Endothelial cell of umbilical vein (primary cell): ENCODE results near the gene TNS4. TPM values are rescaled to one million over a fixed set of nuclear protein-coding genes. Genes with fewer than 3 reads are reported as not detected.

Experiments used
- BruUV-seq: library from RNA; stranded (reverse); fragments of 400-500 nt; replicated peaks from 2 replicates; lab custom pipeline; 2021; lab: Mats Ljungman, UMichigan
- CTCF ChIA-PET: fragments of 300-600, 350-600 bp; sonication (Branson Sonifier 250); formaldehyde crosslinking; loops from one replicate; lab custom pipeline; 2021; ENCODE audit warnings: antibody characterized with exemption, inconsistent platforms; lab: Charles Lee
- POLR2A ChIA-PET: fragments of 300-600, 350-600 bp; sonication (Branson Sonifier 250); formaldehyde crosslinking; loops from one replicate; lab custom pipeline; 2021; ENCODE audit warnings: antibody characterized with exemption, inconsistent platforms; lab: Charles Lee
- DNase-seq: peaks from one replicate; pipeline ENCODE4 v3.0.0-alpha.2; 2011; ENCODE audit warnings: low read depth, low spot score
- FAIRE-seq: peaks from 2 replicates; lab custom pipeline; 2011; peaks lifted over from hg19 to GRCh38; lab: Jason Lieb, UNC
- H2AFZ ChIP-seq: 2 replicates; pipeline ENCODE4 v1.6.0; 2012; ENCODE audit warnings: low read depth, low read length, control low read depth, inconsistent platforms
- H3K27ac ChIP-seq: 2 replicates; pipeline ENCODE4 v1.5.1; 2011; ENCODE audit warnings: low read depth, mild to moderate bottlenecking, control low read depth, low read length, moderate library complexity; ENCODE audit not compliant: insufficient read depth
- H3K27me3 ChIP-seq, 2 experiments: 2 replicates each; pipeline versions ENCODE4 v1.6.0 to v1.6.1; 2011; ENCODE audit warnings: low read length in 2 of 2, mixed read lengths in 1 of 2; ENCODE audit not compliant: control insufficient read depth in 2 of 2, insufficient read depth in 2 of 2
- H3K36me3 ChIP-seq, 2 experiments: 2 replicates in 1 of 2; 3 replicates in 1 of 2; pipeline ENCODE4 v1.5.1; 2011; ENCODE audit warnings: low read length in 2 of 2, mild to moderate bottlenecking in 1 of 2, moderate library complexity in 1 of 2; ENCODE audit not compliant: control insufficient read depth in 2 of 2, insufficient read depth in 2 of 2; ENCODE audit errors: extremely low read depth in 1 of 2
- H3K4me1 ChIP-seq: 3 replicates; pipeline ENCODE4 v1.5.1; 2011; ENCODE audit warnings: mild to moderate bottlenecking, low read length; ENCODE audit not compliant: control insufficient read depth, insufficient read depth; ENCODE audit errors: extremely low read depth
- H3K4me2 ChIP-seq: 2 replicates; pipeline ENCODE4 v1.6.1; 2011; ENCODE audit warnings: low read length, control low read depth, mixed read lengths; ENCODE audit not compliant: insufficient read depth
- H3K4me3 ChIP-seq, 3 experiments: fragments of 200-600 bp in 1 of 3; sonication (generic), shearing (Covaris generic) in 1 of 3; replicated peaks in 1 of 3; 2 replicates each; pipeline ENCODE4 v1.5.1; 2011 to 2016; ENCODE audit warnings: control low read depth in 3 of 3, low read length in 3 of 3, mild to moderate bottlenecking in 2 of 3, inconsistent platforms in 1 of 3, low read depth in 1 of 3, moderate library complexity in 1 of 3; ENCODE audit not compliant: insufficient read depth in 1 of 3
- H3K79me2 ChIP-seq: 2 replicates; pipeline ENCODE4 v1.6.0; 2012; ENCODE audit warnings: low read length, inconsistent platforms; ENCODE audit not compliant: control insufficient read depth, insufficient read depth
- H3K9ac ChIP-seq: replicated peaks from 2 replicates; pipeline ENCODE3; 2011; ENCODE audit warnings: low read length, control low read depth; ENCODE audit not compliant: insufficient read depth; ENCODE audit errors: extremely low read depth
- H3K9me1 ChIP-seq: replicated peaks from 3 replicates; pipeline ENCODE4 v1.6.0; 2011; ENCODE audit warnings: mild to moderate bottlenecking, low read length; ENCODE audit not compliant: control insufficient read depth, insufficient read depth; ENCODE audit errors: extremely low read depth
- H3K9me3 ChIP-seq: replicated peaks from 2 replicates; pipeline ENCODE4 v1.5.1; 2012; ENCODE audit warnings: low read length, inconsistent platforms; ENCODE audit not compliant: control insufficient read depth, insufficient read depth
- H4K20me1 ChIP-seq: replicated peaks from 2 replicates; pipeline ENCODE3; 2011; ENCODE audit warnings: mild to moderate bottlenecking, low read length; ENCODE audit not compliant: control insufficient read depth, insufficient read depth; ENCODE audit errors: extremely low read depth
- EZH2 ChIP-seq: IDR thresholded peaks from 2 replicates; pipeline ENCODE4 v1.6.1; 2012; ENCODE audit warnings: borderline replicate concordance, low read depth, mild to moderate bottlenecking, moderate library complexity, low read length, inconsistent platforms; ENCODE audit not compliant: severe bottlenecking
- FOS ChIP-seq: IDR thresholded peaks from 2 replicates; pipeline ENCODE4 v1.6.1; 2011; ENCODE audit warnings: mild to moderate bottlenecking, low read length, moderate library complexity, borderline replicate concordance; ENCODE audit not compliant: insufficient read depth
- JUN ChIP-seq: IDR thresholded peaks from 2 replicates; pipeline ENCODE4 v1.6.1; 2011; ENCODE audit warnings: borderline replicate concordance, low read depth; ENCODE audit not compliant: insufficient read length, insufficient read depth
- MYC ChIP-seq: IDR thresholded peaks from one replicate; pipeline ENCODE4 v1.6.1; 2011; ENCODE audit warnings: mild to moderate bottlenecking, low read depth, low read length
- POLR2AphosphoS5 ChIP-seq: IDR thresholded peaks from 2 replicates; pipeline ENCODE4 v1.6.1; 2012; ENCODE audit warnings: low read depth, mild to moderate bottlenecking, control low read depth, low read length, moderate library complexity; ENCODE audit not compliant: insufficient read depth
- dilution Hi-C: fragments of 300-500 bp; cut with MboI; formaldehyde crosslinking; loops from one replicate; pipeline ENCODE4 v1.15.0; 2019; ENCODE audit warnings: low sequenced_read_pairs; ENCODE audit not compliant: extremely low pct_ligation_motif_present
- intact Hi-C: fragments of 100-400 bp; cut with micrococcal nuclease; formaldehyde crosslinking; loops from one replicate; pipeline ENCODE4 v1.10.0; 2022
- polyA plus RNA-seq, 4 experiments: library from polyadenylated mRNA; depleted of rRNA in 3 of 4; stranded (reverse) in 3 of 4; unstranded in 1 of 4; fragments of >200 nt; gene quantifications; 2 replicates each; pipeline versions ENCODE4 v1.2.1 to v1.2.3, GENCODE V29; 2011 to 2012; ENCODE audit warnings: missing spikeins in 1 of 4
- total RNA-seq: library from RNA; stranded (reverse); gene quantifications from 2 replicates; pipeline ENCODE4 v1.2.3, GENCODE V29; 2021
- TF ChIP-seq, protein P1 (sequence below): IDR thresholded peaks from 2 replicates; pipeline ENCODE4 v1.6.1; 2011; ENCODE audit not compliant: insufficient read depth, insufficient read length
- TF ChIP-seq, protein P2 (sequence below), 2 donors: IDR thresholded peaks; 1 replicate in 1 of 2; 2 replicates in 1 of 2; pipeline ENCODE4 v1.5.1; 2011; ENCODE audit warnings: low read length in 2 of 2, mild to moderate bottlenecking in 2 of 2, moderate library complexity in 2 of 2, control low read depth in 1 of 2, inconsistent platforms in 1 of 2, low read depth in 1 of 2; ENCODE audit not compliant: insufficient read depth in 1 of 2; ENCODE audit errors: extremely low read depth in 1 of 2

Gene TNS4
- total and polyA plus RNA-seq, 2 donors (not counting 3 experiments of a cell fraction or from before 2014, with no cell fraction given) = not detected

DNA sequence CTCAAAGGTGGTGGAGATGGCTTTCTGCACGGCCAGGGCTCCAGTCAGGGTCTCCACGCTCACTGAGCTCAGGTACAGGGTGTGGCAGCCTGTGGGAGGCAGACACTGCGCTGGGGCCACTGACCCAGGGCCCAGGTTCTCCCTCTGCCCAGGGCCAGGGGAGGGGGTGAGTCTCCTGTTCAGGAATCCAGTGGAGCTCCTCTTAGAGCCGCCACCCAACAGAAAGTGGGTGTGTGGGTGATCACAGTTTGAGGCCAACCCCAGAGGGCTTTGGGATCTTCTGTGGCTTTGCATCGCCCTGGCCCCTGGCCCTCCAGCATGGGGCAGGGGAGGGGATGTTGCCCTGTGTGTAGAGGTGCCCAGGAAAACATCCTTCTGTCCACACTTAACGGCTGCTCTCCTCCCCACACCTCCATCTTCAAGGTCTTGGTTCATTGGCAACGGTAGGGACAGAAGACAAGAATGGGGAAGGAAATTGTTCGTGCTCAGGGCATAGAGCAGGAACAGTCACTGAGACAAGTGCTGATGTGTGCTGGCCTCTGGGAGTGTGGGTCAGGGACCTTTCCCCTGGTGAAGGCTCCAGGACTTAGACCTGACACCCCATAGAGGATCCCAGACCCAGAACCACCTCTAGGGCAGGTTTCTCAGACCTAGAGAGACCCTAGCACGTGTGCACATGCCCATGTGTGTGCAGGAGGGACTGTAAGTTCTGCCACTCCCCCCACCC is 21.5 kb downstream of the TNS4 start:
- Histone ChIP-seq H4K20me1 (no peaks in the 10 kb centered on the region), H2AFZ (no peak overlapping the region), H3K9me1 (no peaks in the 10 kb centered on the region), H3K9me3 (no peaks in the 10 kb centered on the region), H3K4me2 (no peak overlapping the region), H3K9ac (no peak overlapping the region), H3K4me3 (no peak overlapping the region), H3K27ac (no peak overlapping the region), H3K27me3 (peaks cover 0 to 2% of the 10 kb centered on the region in 2 experiments), H3K4me1 (no peaks in the 10 kb centered on the region), H3K36me3 (no peaks in the 10 kb centered on the region), H3K79me2 (no peaks in the 10 kb centered on the region)
- intact Hi-C loops (no loop called here), dilution Hi-C loops (no loop called here)
- no peak for DNase-seq
- ChIA-PET CTCF (interaction anchor here (9.5 kb wide), 1 partner anchor 54 kb away, joined by 148 read pairs; no protein-coding TSS in a partner anchor), POLR2A (no interaction called here)
- no TSS peak for BruUV-seq
- TF ChIP-seq POLR2AphosphoS5 = no peak
- no peak for TF ChIP-seq MYC
- TF ChIP-seq JUN = no peak
- TF ChIP-seq FOS = no peak
- FAIRE-seq = no peak

DNA sequence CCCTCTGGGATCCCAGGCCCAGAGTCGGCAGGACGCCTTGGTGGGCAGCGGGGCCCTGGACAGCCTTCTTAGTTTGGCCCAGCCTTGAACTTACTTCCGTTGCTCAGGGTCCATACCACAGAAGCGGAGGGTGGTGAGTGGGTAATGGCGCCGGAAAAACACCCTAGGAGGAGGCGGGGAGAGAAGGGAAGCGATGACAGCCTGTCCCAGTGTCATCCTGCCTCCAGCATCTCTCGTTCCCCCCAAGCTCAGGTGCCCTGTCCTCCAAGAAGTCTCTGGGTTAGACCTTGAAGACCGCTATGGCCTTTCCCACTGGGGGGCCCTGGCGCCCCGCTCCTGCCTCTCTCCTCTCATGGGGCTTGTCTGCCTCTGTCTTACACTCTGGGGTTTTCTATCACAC is 22.9 kb downstream of the TNS4 start:
- Histone ChIP-seq H3K4me2 (no peak overlapping the region), H3K36me3 (no peaks in the 10 kb centered on the region), H3K27me3 (peaks cover 0 to 2% of the 10 kb centered on the region in 2 experiments), H2AFZ (no peak overlapping the region), H3K79me2 (no peaks in the 10 kb centered on the region), H3K9me3 (no peaks in the 10 kb centered on the region), H4K20me1 (no peaks in the 10 kb centered on the region), H3K4me3 (no peak overlapping the region), H3K4me1 (no peaks in the 10 kb centered on the region), H3K9me1 (no peaks in the 10 kb centered on the region), H3K27ac (no peak overlapping the region), H3K9ac (no peak overlapping the region)
- FAIRE-seq (no peak), DNase-seq (no peak)
- dilution Hi-C loops (no loop called here), intact Hi-C loops (no loop called here)
- TF ChIP-seq, protein P1, sequence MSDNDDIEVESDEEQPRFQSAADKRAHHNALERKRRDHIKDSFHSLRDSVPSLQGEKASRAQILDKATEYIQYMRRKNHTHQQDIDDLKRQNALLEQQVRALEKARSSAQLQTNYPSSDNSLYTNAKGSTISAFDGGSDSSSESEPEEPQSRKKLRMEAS = no peak
- TF ChIP-seq EZH2 = no peak
- TF ChIP-seq, protein P2, sequence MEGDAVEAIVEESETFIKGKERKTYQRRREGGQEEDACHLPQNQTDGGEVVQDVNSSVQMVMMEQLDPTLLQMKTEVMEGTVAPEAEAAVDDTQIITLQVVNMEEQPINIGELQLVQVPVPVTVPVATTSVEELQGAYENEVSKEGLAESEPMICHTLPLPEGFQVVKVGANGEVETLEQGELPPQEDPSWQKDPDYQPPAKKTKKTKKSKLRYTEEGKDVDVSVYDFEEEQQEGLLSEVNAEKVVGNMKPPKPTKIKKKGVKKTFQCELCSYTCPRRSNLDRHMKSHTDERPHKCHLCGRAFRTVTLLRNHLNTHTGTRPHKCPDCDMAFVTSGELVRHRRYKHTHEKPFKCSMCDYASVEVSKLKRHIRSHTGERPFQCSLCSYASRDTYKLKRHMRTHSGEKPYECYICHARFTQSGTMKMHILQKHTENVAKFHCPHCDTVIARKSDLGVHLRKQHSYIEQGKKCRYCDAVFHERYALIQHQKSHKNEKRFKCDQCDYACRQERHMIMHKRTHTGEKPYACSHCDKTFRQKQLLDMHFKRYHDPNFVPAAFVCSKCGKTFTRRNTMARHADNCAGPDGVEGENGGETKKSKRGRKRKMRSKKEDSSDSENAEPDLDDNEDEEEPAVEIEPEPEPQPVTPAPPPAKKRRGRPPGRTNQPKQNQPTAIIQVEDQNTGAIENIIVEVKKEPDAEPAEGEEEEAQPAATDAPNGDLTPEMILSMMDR (IDR thresholded peaks at IDR 0.05; ENCODE audit: extremely low read depth in 1 of 2, insufficient read depth in 1 of 2, low read depth in 1 of 2, low read length in 2 of 2) = no peak
- ChIA-PET CTCF (interaction anchor here (1.5 to 9.5 kb wide), 4 partner anchors 17 to 80 kb away, joined by 3 to 148 read pairs (median 109); partner anchors contain the start of gene IGFBP4), POLR2A (no interaction called here)
- no TSS peak for BruUV-seq
